ENCODE results near the gene KAT8. TPM values are rescaled to one million over a fixed set of nuclear protein-coding genes. Genes with fewer than 3 reads are reported as not detected.
A peak's percentile ranks its signal among the peaks of the same experiment; 100 is the strongest.

Gene KAT8
- total and polyA plus RNA-seq, 10 of the 15 experiments (the other 5 are each of a cell fraction or from before 2014, with no cell fraction given), result 5.5 to 55.8 (median 39.6) TPM

- TF ChIP-seq SMC3 (IDR thresholded peaks at IDR 0.05; ENCODE audit: borderline replicate concordance, low read length) (0 out of 2 replicates have a peak, but pooled peaks have one; percentile 6), MXI1 (IDR thresholded peaks at IDR 0.05; ENCODE audit: low read depth, low read length) (peak; percentile 31; the same call in 1 of the 2 replicates), STAT1 (conservative IDR thresholded peaks at IDR 0.05) (0 out of 2 replicates have a peak, but pooled peaks have one; percentile 31), IKZF1 (conservative IDR thresholded peaks at IDR 0.05) (peak; percentile 89), SRF (IDR thresholded peaks at IDR 0.05; ENCODE audit: low read depth in 2 of 2, low read length in 2 of 2) (peak in 1 of 2 experiments; percentile 46; a peak in 1 of 4 replicates), SMARCA5 (IDR thresholded peaks at IDR 0.05) (no peak), RAD51 (IDR thresholded peaks at IDR 0.05) (no peak), LARP7 (IDR thresholded peaks at IDR 0.05) (peak; percentile 67), TCF12 (IDR thresholded peaks at IDR 0.05; ENCODE audit: low read depth, low read length) (peak; percentile 50; the same call in 1 of the 2 replicates), NR2C2 (IDR thresholded peaks at IDR 0.05; ENCODE audit: borderline replicate concordance, control insufficient read depth, insufficient read length, low read depth) (peak; percentile 70), RELB (IDR thresholded peaks at IDR 0.05; ENCODE audit: low read depth) (peak; percentile 86), PML (IDR thresholded peaks at IDR 0.05; ENCODE audit: low read length) (peak; percentile 59), SIX5 (IDR thresholded peaks at IDR 0.05; ENCODE audit: low read depth, low read length, severe bottlenecking) (peak; percentile 62), ZBTB33 (IDR thresholded peaks at IDR 0.05) (0 out of 2 replicates have a peak, but pooled peaks have one; percentile 16), MTA2 (IDR thresholded peaks at IDR 0.05; ENCODE audit: low read depth) (peak; percentile 64; the same call in 1 of the 2 replicates), POLR2AphosphoS5 (IDR thresholded peaks at IDR 0.05; ENCODE audit: low read length) (peak; percentile 88)
These were observed at the start of gene KAT8 (continued) for GRCh38 chr16:31117384-31118222.

All from GM12878 (cell line).